Measurements from ENCODE around the gene ABHD17C.

ABHD17C gene

GRCh38 chr15:80764535-80764934, 69.4 kb downstream of the ABHD17C start:
- no peak for DNase-seq (ENCODE audit: low read depth in 2 of 2)

GRCh38 chr15:80766275-80766674, 71.2 kb downstream of the ABHD17C start:
- DNase-seq (ENCODE audit: low read depth in 2 of 2): no peak

GRCh38 chr15:80768158-80768557, 73.0 kb downstream of the ABHD17C start:
- no peak for DNase-seq (ENCODE audit: low read depth in 2 of 2)

- DNase-seq (ENCODE audit: low read depth in 2 of 2): no peak
Observed at GRCh38 chr15:80769153-80769828, 74.2 kb downstream of the ABHD17C start.

GRCh38 chr15:80769829-80770705, 75.0 kb downstream of the ABHD17C start:
- no peak for DNase-seq (ENCODE audit: low read depth in 2 of 2)

- DNase-seq (ENCODE audit: low read depth in 2 of 2): peak; percentile 97
Observed at GRCh38 chr15:80773122-80773551, 78.0 kb downstream of the ABHD17C start.

GRCh38 chr15:80773792-80774352, 78.8 kb downstream of the ABHD17C start:
- peak; percentile 56 for DNase-seq (ENCODE audit: low read depth in 2 of 2)

GRCh38 chr15:80774486-80774885, 79.4 kb downstream of the ABHD17C start:
- no peak for DNase-seq (ENCODE audit: low read depth in 2 of 2)

- DNase-seq (ENCODE audit: low read depth in 2 of 2): no peak
Observed at GRCh38 chr15:80775338-80775737, 80.2 kb downstream of the ABHD17C start.

- DNase-seq (ENCODE audit: low read depth in 2 of 2): peak in 1 of 2 experiments; percentile 49
Observed at GRCh38 chr15:80776420-80777045, 81.4 kb downstream of the ABHD17C start.

GRCh38 chr15:80777137-80777536, 82.0 kb downstream of the ABHD17C start:
- DNase-seq (ENCODE audit: low read depth in 2 of 2): peak; percentile 93 to 94

- DNase-seq (ENCODE audit: low read depth in 2 of 2): no peak
Observed at GRCh38 chr15:80777826-80778620, 82.9 kb downstream of the ABHD17C start.

- DNase-seq (ENCODE audit: low read depth in 2 of 2): no peak
Observed at GRCh38 chr15:80778621-80778963, 83.5 kb downstream of the ABHD17C start.

- DNase-seq (ENCODE audit: low read depth in 2 of 2): peak; percentile 79 to 82
Observed at GRCh38 chr15:80778964-80779657, 84.0 kb downstream of the ABHD17C start, which contains the start of gene CEMIP. Gene CEMIP, plus strand, starts transcription at chr15:80779370. Its CDS starts 94,510 bp downstream, at chr15:80873880.

GRCh38 chr15:80779658-80780415, 84.7 kb downstream of the ABHD17C start:
- DNase-seq (ENCODE audit: low read depth in 2 of 2): no peak

- peak in 1 of 2 experiments; percentile 28 for DNase-seq (ENCODE audit: low read depth in 2 of 2)
Observed at GRCh38 chr15:80780416-80781221, 85.5 kb downstream of the ABHD17C start.

- no peak for DNase-seq (ENCODE audit: low read depth in 2 of 2)
Observed at GRCh38 chr15:80783260-80783659, 88.2 kb downstream of the ABHD17C start.

- DNase-seq (ENCODE audit: low read depth in 2 of 2): no peak
Observed at GRCh38 chr15:80785335-80785734, 90.2 kb downstream of the ABHD17C start.

- DNase-seq (ENCODE audit: low read depth in 2 of 2): no peak
Observed at GRCh38 chr15:80785811-80786354, 90.8 kb downstream of the ABHD17C start.

Measured in fibroblast of skin of left quadriceps (primary cell).